Epidermal melanocyte (primary cell): ENCODE data around the gene PIP4K2C.

ENCODE experiments used
- DNase-seq: peaks from one replicate; pipeline ENCODE4 v3.0.0; 2011; ENCODE audit warnings: low spot score; ENCODE audit not compliant: insufficient read length

Gene PIP4K2C

GRCh38 chr12:57590864-57591781 lies at the start of gene PIP4K2C:
Gene PIP4K2C, plus strand, starts transcription at chr12:57591192. Its CDS starts 98 bp downstream, at chr12:57591290.
- DNase-seq = peak; percentile 64

GRCh38 chr12:57541717-57542116 lies 49.3 kb upstream of the PIP4K2C start:
- no peak for DNase-seq

- DNase-seq = no peak
Measured at GRCh38 chr12:57543581-57543980, 47.4 kb upstream of the PIP4K2C start.

- no peak for DNase-seq
Measured at GRCh38 chr12:57545809-57546437, 45.1 kb upstream of the PIP4K2C start.

- peak; percentile 100 for DNase-seq
Measured at GRCh38 chr12:57546438-57547287, 44.3 kb upstream of the PIP4K2C start, which contains the start of gene DCTN2. Gene DCTN2, minus strand, starts transcription at chr12:57547192. Its CDS starts 129 bp downstream, at chr12:57547063.

- DNase-seq = no peak
Measured at GRCh38 chr12:57547288-57548012, 43.5 kb upstream of the PIP4K2C start.

- no peak for DNase-seq
Measured at GRCh38 chr12:57548013-57548315, 43.0 kb upstream of the PIP4K2C start.

- DNase-seq = no peak
Measured at GRCh38 chr12:57548488-57548887, 42.5 kb upstream of the PIP4K2C start.

GRCh38 chr12:57549203-57549908 lies 41.6 kb upstream of the PIP4K2C start:
- no peak for DNase-seq

- no peak for DNase-seq
Measured at GRCh38 chr12:57549909-57550640, 40.9 kb upstream of the PIP4K2C start, which contains the start of gene KIF5A. Gene KIF5A, plus strand, starts transcription at chr12:57550044. Its CDS starts 228 bp downstream, at chr12:57550272.

GRCh38 chr12:57550641-57551549 lies 40.1 kb upstream of the PIP4K2C start:
- no peak for DNase-seq

- no peak for DNase-seq
Measured at GRCh38 chr12:57551637-57552305, 39.2 kb upstream of the PIP4K2C start.

GRCh38 chr12:57552306-57552651 lies 38.7 kb upstream of the PIP4K2C start:
- DNase-seq = peak; percentile 19

GRCh38 chr12:57552835-57553313 lies 38.1 kb upstream of the PIP4K2C start:
- peak; percentile 25 for DNase-seq

- no peak for DNase-seq
Measured at GRCh38 chr12:57553343-57554202, 37.4 kb upstream of the PIP4K2C start.

GRCh38 chr12:57554453-57554852 lies 36.5 kb upstream of the PIP4K2C start:
- DNase-seq = no peak

GRCh38 chr12:57554897-57555296 lies 36.1 kb upstream of the PIP4K2C start:
- no peak for DNase-seq
